NCI-H2081 (cell line): Measurements from ENCODE around the gene APLP2.
"Not testable (repeated sequence)": the region's sequence is repeated elsewhere in the genome, so short reads cannot be mapped to it uniquely, and the experiment has no call there.

Experiments used
- DNase-seq, 2 experiments: peaks; one replicate each; lab custom pipeline; 2025; lab: John Stamatoyannopoulos, UW

APLP2 gene

GRCh38 chr11:130170345-130170744, 100.7 kb downstream of the APLP2 start:
- no peak for DNase-seq

- peak in 1 of 2 experiments; percentile 23 for DNase-seq
These were observed 101.8 kb downstream of the APLP2 start for GRCh38 chr11:130171534-130171933.

- not testable (repeated sequence) for DNase-seq
These were observed 102.3 kb downstream of the APLP2 start for GRCh38 chr11:130172001-130172400.

- no peak for DNase-seq
These were observed 104.9 kb downstream of the APLP2 start for GRCh38 chr11:130174642-130175041.

- DNase-seq, result no peak
These were observed 106.2 kb downstream of the APLP2 start for GRCh38 chr11:130175898-130176297.

- DNase-seq, result peak in 1 of 2 experiments; percentile 24
These were observed 108.1 kb downstream of the APLP2 start for GRCh38 chr11:130177782-130178181.

- DNase-seq, result peak; percentile 23 to 76
These were observed 109.0 kb downstream of the APLP2 start for GRCh38 chr11:130178441-130179339.

- peak; percentile 44 to 74 for DNase-seq
These were observed 110.0 kb downstream of the APLP2 start for GRCh38 chr11:130179396-130180306.

- peak in 1 of 2 experiments; percentile 36 for DNase-seq
These were observed 110.8 kb downstream of the APLP2 start for GRCh38 chr11:130180491-130180890.

GRCh38 chr11:130180896-130181294, 111.2 kb downstream of the APLP2 start:
- DNase-seq, result no peak

- peak; percentile 71 to 91 for DNase-seq
These were observed 111.9 kb downstream of the APLP2 start for GRCh38 chr11:130181295-130182272.

- DNase-seq, result no peak
These were observed 114.3 kb downstream of the APLP2 start for GRCh38 chr11:130183878-130184610.

- DNase-seq, result no peak
These were observed 117.4 kb downstream of the APLP2 start for GRCh38 chr11:130187096-130187495.

- DNase-seq, result no peak
These were observed 118.4 kb downstream of the APLP2 start for GRCh38 chr11:130188047-130188446.

GRCh38 chr11:130188585-130189347, 119.1 kb downstream of the APLP2 start:
- DNase-seq, result no peak

- no peak for DNase-seq
These were observed 120.0 kb downstream of the APLP2 start for GRCh38 chr11:130189492-130190210.

GRCh38 chr11:130190371-130190881, 120.7 kb downstream of the APLP2 start:
- peak in 1 of 2 experiments; percentile 38 for DNase-seq

GRCh38 chr11:130191896-130192295, 122.2 kb downstream of the APLP2 start:
- DNase-seq, result no peak

- no peak for DNase-seq
These were observed 123.2 kb downstream of the APLP2 start for GRCh38 chr11:130192845-130193267.
